ENCODE measurements around the gene INO80D. TPM values are rescaled to one million over a fixed set of nuclear protein-coding genes. Genes with fewer than 3 reads are reported as not detected.

The INO80D gene
- total and polyA plus RNA-seq, 2 of the 13 experiments (the other 11 are each of a cell fraction or from before 2014, with no cell fraction given): 7.6 to 7.9 TPM

DNA sequence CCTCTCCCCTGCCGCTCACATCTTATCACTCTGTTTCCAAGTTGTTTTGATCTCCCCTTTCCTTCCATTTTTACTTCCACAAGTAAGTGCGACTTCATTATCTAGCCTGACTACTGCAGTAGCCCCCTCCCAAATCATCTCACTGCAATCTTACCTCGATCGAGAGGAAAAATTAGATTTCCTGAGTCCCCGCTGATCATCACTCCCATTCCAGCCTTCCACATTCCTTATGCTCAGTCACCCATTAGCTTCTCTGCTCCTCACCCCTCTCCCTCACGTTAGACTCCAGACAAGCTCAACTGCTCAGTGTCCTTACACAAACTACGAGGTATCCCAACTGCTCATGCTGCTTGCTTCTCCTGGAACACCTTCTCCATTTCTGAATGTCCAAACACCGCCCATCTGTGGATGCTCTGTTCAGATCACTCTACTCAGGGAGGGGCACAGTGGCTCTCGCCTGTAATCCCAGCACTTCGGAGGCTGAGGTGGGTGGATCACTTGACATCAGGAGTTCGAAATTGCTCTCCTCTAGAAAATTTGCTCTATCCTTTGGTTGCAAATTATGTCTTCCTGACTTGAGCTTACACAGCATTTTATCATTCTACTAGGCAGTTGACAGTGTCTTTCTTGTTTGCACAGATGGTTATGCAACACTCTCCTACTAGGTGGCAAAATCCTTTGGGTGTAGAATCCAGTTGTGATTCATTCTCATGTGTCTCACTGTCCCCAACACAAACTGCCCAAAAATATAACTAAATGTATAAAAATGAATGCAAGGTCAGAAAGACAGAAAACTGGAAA is 96.5 kb downstream of the INO80D start (continued):
- TF ChIP-seq, protein P1, sequence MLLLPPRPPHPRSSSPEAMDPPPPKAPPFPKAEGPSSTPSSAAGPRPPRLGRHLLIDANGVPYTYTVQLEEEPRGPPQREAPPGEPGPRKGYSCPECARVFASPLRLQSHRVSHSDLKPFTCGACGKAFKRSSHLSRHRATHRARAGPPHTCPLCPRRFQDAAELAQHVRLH (CRISPR knock-in tag; IDR thresholded peaks at IDR 0.05; ENCODE audit: borderline replicate concordance, low read depth): no peak
- no peak for TF ChIP-seq NFE2L2 (IDR thresholded peaks at IDR 0.05; ENCODE audit: low read length)
- TF ChIP-seq, protein P2, sequence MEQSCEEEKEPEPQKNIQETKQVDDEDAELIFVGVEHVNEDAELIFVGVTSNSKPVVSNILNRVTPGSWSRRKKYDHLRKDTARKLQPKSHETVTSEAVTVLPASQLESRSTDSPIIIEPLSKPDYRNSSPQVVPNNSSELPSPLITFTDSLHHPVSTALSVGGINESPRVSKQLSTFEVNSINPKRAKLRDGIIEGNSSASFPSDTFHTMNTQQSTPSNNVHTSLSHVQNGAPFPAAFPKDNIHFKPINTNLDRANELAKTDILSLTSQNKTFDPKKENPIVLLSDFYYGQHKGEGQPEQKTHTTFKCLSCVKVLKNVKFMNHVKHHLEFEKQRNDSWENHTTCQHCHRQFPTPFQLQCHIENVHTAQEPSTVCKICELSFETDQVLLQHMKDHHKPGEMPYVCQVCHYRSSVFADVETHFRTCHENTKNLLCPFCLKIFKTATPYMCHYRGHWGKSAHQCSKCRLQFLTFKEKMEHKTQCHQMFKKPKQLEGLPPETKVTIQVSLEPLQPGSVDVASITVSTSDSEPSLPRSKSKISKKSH (CRISPR knock-in tag; IDR thresholded peaks at IDR 0.05; ENCODE audit: borderline replicate concordance): no peak
- no peak for TF ChIP-seq MYC (CRISPR knock-in tag; IDR thresholded peaks at IDR 0.05; ENCODE audit: borderline replicate concordance)
- no peak for TF ChIP-seq NFATC3 (CRISPR knock-in tag; IDR thresholded peaks at IDR 0.05)
- TF ChIP-seq, protein P3, sequence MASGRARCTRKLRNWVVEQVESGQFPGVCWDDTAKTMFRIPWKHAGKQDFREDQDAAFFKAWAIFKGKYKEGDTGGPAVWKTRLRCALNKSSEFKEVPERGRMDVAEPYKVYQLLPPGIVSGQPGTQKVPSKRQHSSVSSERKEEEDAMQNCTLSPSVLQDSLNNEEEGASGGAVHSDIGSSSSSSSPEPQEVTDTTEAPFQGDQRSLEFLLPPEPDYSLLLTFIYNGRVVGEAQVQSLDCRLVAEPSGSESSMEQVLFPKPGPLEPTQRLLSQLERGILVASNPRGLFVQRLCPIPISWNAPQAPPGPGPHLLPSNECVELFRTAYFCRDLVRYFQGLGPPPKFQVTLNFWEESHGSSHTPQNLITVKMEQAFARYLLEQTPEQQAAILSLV (CRISPR knock-in tag; IDR thresholded peaks at IDR 0.05; ENCODE audit: borderline replicate concordance): no peak
- no peak for TF ChIP-seq PAF1 (CRISPR knock-in tag; IDR thresholded peaks at IDR 0.05)
- TF ChIP-seq, protein P4, sequence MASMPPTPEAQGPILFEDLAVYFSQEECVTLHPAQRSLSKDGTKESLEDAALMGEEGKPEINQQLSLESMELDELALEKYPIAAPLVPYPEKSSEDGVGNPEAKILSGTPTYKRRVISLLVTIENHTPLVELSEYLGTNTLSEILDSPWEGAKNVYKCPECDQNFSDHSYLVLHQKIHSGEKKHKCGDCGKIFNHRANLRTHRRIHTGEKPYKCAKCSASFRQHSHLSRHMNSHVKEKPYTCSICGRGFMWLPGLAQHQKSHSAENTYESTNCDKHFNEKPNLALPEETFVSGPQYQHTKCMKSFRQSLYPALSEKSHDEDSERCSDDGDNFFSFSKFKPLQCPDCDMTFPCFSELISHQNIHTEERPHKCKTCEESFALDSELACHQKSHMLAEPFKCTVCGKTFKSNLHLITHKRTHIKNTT (CRISPR knock-in tag; IDR thresholded peaks at IDR 0.05): no peak
- TF ChIP-seq, protein P5, sequence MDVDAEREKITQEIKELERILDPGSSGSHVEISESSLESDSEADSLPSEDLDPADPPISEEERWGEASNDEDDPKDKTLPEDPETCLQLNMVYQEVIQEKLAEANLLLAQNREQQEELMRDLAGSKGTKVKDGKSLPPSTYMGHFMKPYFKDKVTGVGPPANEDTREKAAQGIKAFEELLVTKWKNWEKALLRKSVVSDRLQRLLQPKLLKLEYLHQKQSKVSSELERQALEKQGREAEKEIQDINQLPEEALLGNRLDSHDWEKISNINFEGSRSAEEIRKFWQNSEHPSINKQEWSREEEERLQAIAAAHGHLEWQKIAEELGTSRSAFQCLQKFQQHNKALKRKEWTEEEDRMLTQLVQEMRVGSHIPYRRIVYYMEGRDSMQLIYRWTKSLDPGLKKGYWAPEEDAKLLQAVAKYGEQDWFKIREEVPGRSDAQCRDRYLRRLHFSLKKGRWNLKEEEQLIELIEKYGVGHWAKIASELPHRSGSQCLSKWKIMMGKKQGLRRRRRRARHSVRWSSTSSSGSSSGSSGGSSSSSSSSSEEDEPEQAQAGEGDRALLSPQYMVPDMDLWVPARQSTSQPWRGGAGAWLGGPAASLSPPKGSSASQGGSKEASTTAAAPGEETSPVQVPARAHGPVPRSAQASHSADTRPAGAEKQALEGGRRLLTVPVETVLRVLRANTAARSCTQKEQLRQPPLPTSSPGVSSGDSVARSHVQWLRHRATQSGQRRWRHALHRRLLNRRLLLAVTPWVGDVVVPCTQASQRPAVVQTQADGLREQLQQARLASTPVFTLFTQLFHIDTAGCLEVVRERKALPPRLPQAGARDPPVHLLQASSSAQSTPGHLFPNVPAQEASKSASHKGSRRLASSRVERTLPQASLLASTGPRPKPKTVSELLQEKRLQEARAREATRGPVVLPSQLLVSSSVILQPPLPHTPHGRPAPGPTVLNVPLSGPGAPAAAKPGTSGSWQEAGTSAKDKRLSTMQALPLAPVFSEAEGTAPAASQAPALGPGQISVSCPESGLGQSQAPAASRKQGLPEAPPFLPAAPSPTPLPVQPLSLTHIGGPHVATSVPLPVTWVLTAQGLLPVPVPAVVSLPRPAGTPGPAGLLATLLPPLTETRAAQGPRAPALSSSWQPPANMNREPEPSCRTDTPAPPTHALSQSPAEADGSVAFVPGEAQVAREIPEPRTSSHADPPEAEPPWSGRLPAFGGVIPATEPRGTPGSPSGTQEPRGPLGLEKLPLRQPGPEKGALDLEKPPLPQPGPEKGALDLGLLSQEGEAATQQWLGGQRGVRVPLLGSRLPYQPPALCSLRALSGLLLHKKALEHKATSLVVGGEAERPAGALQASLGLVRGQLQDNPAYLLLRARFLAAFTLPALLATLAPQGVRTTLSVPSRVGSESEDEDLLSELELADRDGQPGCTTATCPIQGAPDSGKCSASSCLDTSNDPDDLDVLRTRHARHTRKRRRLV (CRISPR knock-in tag; IDR thresholded peaks at IDR 0.05): no peak
- TF ChIP-seq, protein P6, sequence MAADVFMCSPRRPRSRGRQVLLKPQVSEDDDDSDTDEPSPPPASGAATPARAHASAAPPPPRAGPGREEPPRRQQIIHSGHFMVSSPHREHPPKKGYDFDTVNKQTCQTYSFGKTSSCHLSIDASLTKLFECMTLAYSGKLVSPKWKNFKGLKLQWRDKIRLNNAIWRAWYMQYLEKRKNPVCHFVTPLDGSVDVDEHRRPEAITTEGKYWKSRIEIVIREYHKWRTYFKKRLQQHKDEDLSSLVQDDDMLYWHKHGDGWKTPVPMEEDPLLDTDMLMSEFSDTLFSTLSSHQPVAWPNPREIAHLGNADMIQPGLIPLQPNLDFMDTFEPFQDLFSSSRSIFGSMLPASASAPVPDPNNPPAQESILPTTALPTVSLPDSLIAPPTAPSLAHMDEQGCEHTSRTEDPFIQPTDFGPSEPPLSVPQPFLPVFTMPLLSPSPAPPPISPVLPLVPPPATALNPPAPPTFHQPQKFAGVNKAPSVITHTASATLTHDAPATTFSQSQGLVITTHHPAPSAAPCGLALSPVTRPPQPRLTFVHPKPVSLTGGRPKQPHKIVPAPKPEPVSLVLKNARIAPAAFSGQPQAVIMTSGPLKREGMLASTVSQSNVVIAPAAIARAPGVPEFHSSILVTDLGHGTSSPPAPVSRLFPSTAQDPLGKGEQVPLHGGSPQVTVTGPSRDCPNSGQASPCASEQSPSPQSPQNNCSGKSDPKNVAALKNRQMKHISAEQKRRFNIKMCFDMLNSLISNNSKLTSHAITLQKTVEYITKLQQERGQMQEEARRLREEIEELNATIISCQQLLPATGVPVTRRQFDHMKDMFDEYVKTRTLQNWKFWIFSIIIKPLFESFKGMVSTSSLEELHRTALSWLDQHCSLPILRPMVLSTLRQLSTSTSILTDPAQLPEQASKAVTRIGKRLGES (CRISPR knock-in tag; IDR thresholded peaks at IDR 0.05; ENCODE audit: borderline replicate concordance): no peak
- TF ChIP-seq HNRNPUL1 (IDR thresholded peaks at IDR 0.05; ENCODE audit: low read depth, low read length): no peak
- TF ChIP-seq, protein P7, sequence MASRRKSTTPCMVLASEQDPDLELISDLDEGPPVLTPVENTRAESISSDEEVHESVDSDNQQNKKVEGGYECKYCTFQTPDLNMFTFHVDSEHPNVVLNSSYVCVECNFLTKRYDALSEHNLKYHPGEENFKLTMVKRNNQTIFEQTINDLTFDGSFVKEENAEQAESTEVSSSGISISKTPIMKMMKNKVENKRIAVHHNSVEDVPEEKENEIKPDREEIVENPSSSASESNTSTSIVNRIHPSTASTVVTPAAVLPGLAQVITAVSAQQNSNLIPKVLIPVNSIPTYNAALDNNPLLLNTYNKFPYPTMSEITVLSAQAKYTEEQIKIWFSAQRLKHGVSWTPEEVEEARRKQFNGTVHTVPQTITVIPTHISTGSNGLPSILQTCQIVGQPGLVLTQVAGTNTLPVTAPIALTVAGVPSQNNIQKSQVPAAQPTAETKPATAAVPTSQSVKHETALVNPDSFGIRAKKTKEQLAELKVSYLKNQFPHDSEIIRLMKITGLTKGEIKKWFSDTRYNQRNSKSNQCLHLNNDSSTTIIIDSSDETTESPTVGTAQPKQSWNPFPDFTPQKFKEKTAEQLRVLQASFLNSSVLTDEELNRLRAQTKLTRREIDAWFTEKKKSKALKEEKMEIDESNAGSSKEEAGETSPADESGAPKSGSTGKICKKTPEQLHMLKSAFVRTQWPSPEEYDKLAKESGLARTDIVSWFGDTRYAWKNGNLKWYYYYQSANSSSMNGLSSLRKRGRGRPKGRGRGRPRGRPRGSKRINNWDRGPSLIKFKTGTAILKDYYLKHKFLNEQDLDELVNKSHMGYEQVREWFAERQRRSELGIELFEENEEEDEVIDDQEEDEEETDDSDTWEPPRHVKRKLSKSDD (CRISPR knock-in tag; IDR thresholded peaks at IDR 0.05; ENCODE audit: low read depth): no peak

Measured in HepG2 (cell line).